ENCODE measurements around the gene ANO7. TPM values are rescaled to one million over a fixed set of nuclear protein-coding genes. Genes with fewer than 3 reads are reported as not detected.

ANO7 gene
- total and polyA plus RNA-seq, 2 of the 13 experiments (the other 11 are each of a cell fraction or from before 2014, with no cell fraction given): 4.1 to 4.9 TPM

- TF ChIP-seq ARID4A (CRISPR knock-in tag; IDR thresholded peaks at IDR 0.05; ENCODE audit: borderline replicate concordance): no peak; the same call in 1 of the 2 replicates
- no peak for TF ChIP-seq TFAP4 (IDR thresholded peaks at IDR 0.05; ENCODE audit: borderline replicate concordance, low read depth)
- no peak for TF ChIP-seq XBP1 (CRISPR knock-in tag; IDR thresholded peaks at IDR 0.05)
- TF ChIP-seq NR2F2 (IDR thresholded peaks at IDR 0.05; ENCODE audit: borderline replicate concordance, low read depth): no peak
- TF ChIP-seq ERF (CRISPR knock-in tag; IDR thresholded peaks at IDR 0.05): no peak; the same call in 1 of the 2 replicates
- TF ChIP-seq GTF2F1 (IDR thresholded peaks at IDR 0.05; ENCODE audit: low read length): no peak
- TF ChIP-seq ZBTB7B (CRISPR knock-in tag; IDR thresholded peaks at IDR 0.05): no peak
- peak; percentile 89; the same call in 1 of the 2 replicates for TF ChIP-seq STAT5B (CRISPR knock-in tag; IDR thresholded peaks at IDR 0.05)
- TF ChIP-seq TMF1 (CRISPR knock-in tag; IDR thresholded peaks at IDR 0.05; ENCODE audit: low read depth): no peak
- peak; percentile 79 for TF ChIP-seq ZNF776 (CRISPR knock-in tag; IDR thresholded peaks at IDR 0.05)
- peak; percentile 57; the same call in 1 of the 2 replicates for TF ChIP-seq ZSCAN31 (CRISPR knock-in tag; IDR thresholded peaks at IDR 0.05; ENCODE audit: low read depth)
- no peak; the same call in 1 of the 2 replicates for TF ChIP-seq SIX4 (CRISPR knock-in tag; IDR thresholded peaks at IDR 0.05)
- TF ChIP-seq ZNF337 (CRISPR knock-in tag; IDR thresholded peaks at IDR 0.05; ENCODE audit: borderline replicate concordance, low read depth): no peak
- no peak; the same call in none of the 2 replicates for TF ChIP-seq ZIK1 (CRISPR knock-in tag; IDR thresholded peaks at IDR 0.05; ENCODE audit: borderline replicate concordance, low read depth)
- 0 out of 2 replicates have a peak, but pooled peaks have one; percentile 2 for TF ChIP-seq NR2F6 (IDR thresholded peaks at IDR 0.05)
- peak; percentile 60; the same call in 1 of the 2 replicates for TF ChIP-seq NR2F6 (CRISPR knock-in tag; IDR thresholded peaks at IDR 0.05)
- no peak for TF ChIP-seq ZNF619 (CRISPR knock-in tag; IDR thresholded peaks at IDR 0.05)
- 0 out of 2 replicates have a peak, but pooled peaks have one; percentile 27 for TF ChIP-seq ZNF296 (CRISPR knock-in tag; conservative IDR thresholded peaks at IDR 0.05)
- no peak for TF ChIP-seq SRSF9 (IDR thresholded peaks at IDR 0.05; ENCODE audit: borderline replicate concordance, insufficient read depth, low read depth, low read length, poor library complexity, severe bottlenecking)
- TF ChIP-seq THAP7 (CRISPR knock-in tag; IDR thresholded peaks at IDR 0.05): no peak
- peak; percentile 95; the same call in 1 of the 2 replicates for TF ChIP-seq CREBL2 (CRISPR knock-in tag; IDR thresholded peaks at IDR 0.05; ENCODE audit: borderline replicate concordance)
- TF ChIP-seq SIN3B (IDR thresholded peaks at IDR 0.05; ENCODE audit: low read length): no peak
- TF ChIP-seq HNRNPUL1 (IDR thresholded peaks at IDR 0.05; ENCODE audit: low read depth, low read length): no peak
- 0 out of 2 replicates have a peak, but pooled peaks have one; percentile 22 for TF ChIP-seq RXRA (CRISPR knock-in tag; IDR thresholded peaks at IDR 0.05)
- TF ChIP-seq ZNF703 (CRISPR knock-in tag; IDR thresholded peaks at IDR 0.05; ENCODE audit: borderline replicate concordance): 0 out of 2 replicates have a peak, but pooled peaks have one; percentile 47
These were observed 29.9 kb downstream of the ANO7 start (continued) for GRCh38 chr2:241218131-241219029.
